ENCODE data around the gene STIP1.

DNA sequence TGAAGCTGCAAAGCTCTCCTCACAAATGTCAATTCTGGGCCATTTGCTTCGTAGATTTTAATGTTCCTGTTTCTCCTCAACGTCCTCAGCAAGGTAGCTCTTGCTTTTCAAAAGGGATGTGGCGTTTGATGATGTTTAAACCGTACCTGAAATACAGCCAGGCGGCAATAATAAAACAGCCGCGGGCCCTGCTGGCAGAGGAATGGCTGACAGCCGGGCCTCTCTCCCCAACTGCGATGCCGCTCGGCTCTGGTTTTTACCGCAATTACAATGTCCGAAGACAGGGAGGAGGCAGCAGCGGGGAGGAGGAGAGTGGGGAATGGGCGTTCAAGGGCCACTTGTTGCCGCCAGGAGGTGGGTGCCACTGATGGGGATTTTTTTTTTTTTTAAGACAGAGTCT, 47.6 kb upstream of the STIP1 start:
- no peak for TF ChIP-seq CTCF (IDR thresholded peaks at IDR 0.05; ENCODE audit: control extremely low read depth in 1 of 3, insufficient read depth in 1 of 3, low read depth in 1 of 3, low read length in 3 of 3)
- no peak for TF ChIP-seq POU5F1 (IDR thresholded peaks at IDR 0.05; ENCODE audit: low read depth, low read length)
- no peak for TF ChIP-seq CREB1 (IDR thresholded peaks at IDR 0.05)
- no peak for TF ChIP-seq GTF2F1 (IDR thresholded peaks at IDR 0.05; ENCODE audit: borderline replicate concordance, low read depth, low read length)
- TF ChIP-seq MAFK (IDR thresholded peaks at IDR 0.05; ENCODE audit: low read depth, low read length) = no peak
- TF ChIP-seq CHD7 (IDR thresholded peaks at IDR 0.05; ENCODE audit: insufficient replicate concordance, low read length) = no peak
- no peak for TF ChIP-seq GABPA (IDR thresholded peaks at IDR 0.05; ENCODE audit: borderline replicate concordance, insufficient read depth, low read length)
- no peak for TF ChIP-seq MAX (IDR thresholded peaks at IDR 0.05)

Measured in H1 (cell line).